ENCODE measurements around the gene GORASP1. TPM values are rescaled to one million over a fixed set of nuclear protein-coding genes. Genes with fewer than 3 reads are reported as not detected.
A peak's percentile ranks its signal among the peaks of the same experiment; 100 is the strongest.

The GORASP1 gene
- total RNA-seq, 2 experiments from 2014 or later = 31.6 to 33.7 TPM

DNA sequence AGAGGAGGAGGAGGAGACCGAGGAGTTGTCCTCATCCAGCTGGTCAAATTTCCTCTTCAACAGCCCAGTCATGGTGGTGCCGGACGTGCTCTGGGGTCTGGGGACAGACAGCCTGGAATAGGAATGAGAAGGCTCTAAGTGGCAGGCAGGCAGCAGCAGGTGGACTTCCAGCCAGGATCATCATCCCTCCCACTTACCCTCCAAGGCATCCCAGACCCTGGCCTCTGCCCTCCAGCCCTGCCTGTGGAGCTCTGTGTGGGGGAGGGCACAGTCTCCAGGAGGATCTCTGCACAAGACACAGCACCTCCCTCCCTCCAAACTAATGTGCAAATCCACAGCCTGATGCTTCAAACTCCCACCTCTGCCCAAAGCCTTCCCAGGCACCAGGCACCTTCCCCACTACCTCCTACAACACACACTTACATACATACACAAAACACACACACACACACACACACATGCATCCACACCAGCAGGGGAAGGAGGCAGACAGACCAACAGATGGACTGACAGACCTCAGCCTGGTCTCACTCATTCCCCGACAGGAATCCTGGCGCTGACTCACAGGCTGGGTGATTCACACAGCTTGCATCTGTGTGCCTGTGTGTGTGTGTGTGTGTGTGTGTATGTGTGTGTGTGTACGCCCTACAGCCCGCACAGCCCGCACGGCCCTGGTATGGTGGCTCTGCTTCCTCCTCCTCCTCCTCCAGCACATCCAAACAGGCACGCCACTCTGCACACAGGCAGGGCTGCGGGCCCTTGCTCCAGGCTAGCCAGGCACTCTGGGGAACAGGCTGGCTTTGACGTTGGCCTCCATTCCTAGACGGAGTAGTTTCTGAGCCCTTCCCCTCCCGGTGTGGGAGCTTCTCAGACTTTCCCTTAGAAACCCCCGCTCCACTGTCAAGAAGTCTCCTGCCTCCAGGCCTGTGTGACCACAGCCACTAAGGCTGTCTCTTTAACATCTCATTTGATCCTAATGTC is 39.5 kb upstream of the GORASP1 start:
- Mint-ChIP-seq H3K4me1 (peaks cover 74% of the 10 kb centered on the region), H3K36me3 (ENCODE audit: low read depth) (peaks cover 45% of the 10 kb centered on the region), H3K9me3 (no peaks in the 10 kb centered on the region), H3K4me3 (peak overlapping the region; percentile 79), H3K27me3 (no peaks in the 10 kb centered on the region), H3K27ac (peak overlapping the region; percentile 97)
- ChIA-PET CTCF (interaction anchor here (0.8 to 2.3 kb wide), 9 partner anchors 9 to 141 kb away, joined by 3 to 6 read pairs (median 5); no protein-coding TSS in a partner anchor), POLR2A (interaction anchor here (0.5 to 1.2 kb wide), 4 partner anchors 19 to 293 kb away, joined by 3 to 4 read pairs (median 3); no protein-coding TSS in a partner anchor)
- peak; percentile 75 for DNase-seq

DNA sequence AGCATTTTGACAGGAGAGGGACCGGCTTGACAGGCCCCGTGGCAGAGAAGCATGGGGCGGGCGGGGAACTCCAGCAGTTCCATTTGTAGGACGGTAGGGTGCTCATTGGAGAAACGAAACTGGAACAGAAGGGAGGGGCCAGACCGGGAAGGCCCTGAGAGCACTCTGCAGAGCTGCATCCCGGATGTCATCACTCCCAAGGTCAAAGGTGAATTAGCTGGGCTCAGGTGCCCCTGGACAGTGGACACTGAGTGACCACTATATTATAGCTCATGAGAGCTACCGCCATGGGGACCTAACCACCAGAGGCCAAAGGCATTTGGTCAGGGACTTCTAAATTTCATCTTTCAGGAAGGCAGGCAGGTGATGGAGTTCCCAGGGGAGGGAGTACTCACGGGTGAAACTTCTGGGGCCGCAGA is 38.7 kb upstream of the GORASP1 start:
- ChIA-PET CTCF (interaction anchor here (1.0 to 2.3 kb wide), 7 partner anchors 13 to 142 kb away, joined by 3 to 6 read pairs (median 4); no protein-coding TSS in a partner anchor), POLR2A (no interaction called here)
- peak overlapping the region; percentile 97 for H3K27ac Mint-ChIP-seq
- no peaks in the 10 kb centered on the region for H3K9me3 Mint-ChIP-seq
- peak overlapping the region; percentile 79 for H3K4me3 Mint-ChIP-seq
- H3K4me1 Mint-ChIP-seq = peaks cover 70% of the 10 kb centered on the region
- H3K27me3 Mint-ChIP-seq = no peaks in the 10 kb centered on the region
- H3K36me3 Mint-ChIP-seq (ENCODE audit: low read depth) = peaks cover 49% of the 10 kb centered on the region
- DNase-seq = no peak

GRCh38 chr3:39144748-39145380 is 37.4 kb upstream of the GORASP1 start:
- CTCF ChIA-PET = interaction anchor here (1.1 to 2.5 kb wide), 6 partner anchors 11 to 64 kb away, joined by 3 to 10 read pairs (median 4); no protein-coding TSS in a partner anchor
- POLR2A ChIA-PET = no interaction called here
- H3K27ac Mint-ChIP-seq = no peak overlapping the region
- no peak for DNase-seq
- peaks cover 62% of the 10 kb centered on the region for H3K4me1 Mint-ChIP-seq
- H3K36me3 Mint-ChIP-seq (ENCODE audit: low read depth) = peaks cover 49% of the 10 kb centered on the region
- no peaks in the 10 kb centered on the region for H3K27me3 Mint-ChIP-seq
- H3K9me3 Mint-ChIP-seq = no peaks in the 10 kb centered on the region
- no peak overlapping the region for H3K4me3 Mint-ChIP-seq

DNA sequence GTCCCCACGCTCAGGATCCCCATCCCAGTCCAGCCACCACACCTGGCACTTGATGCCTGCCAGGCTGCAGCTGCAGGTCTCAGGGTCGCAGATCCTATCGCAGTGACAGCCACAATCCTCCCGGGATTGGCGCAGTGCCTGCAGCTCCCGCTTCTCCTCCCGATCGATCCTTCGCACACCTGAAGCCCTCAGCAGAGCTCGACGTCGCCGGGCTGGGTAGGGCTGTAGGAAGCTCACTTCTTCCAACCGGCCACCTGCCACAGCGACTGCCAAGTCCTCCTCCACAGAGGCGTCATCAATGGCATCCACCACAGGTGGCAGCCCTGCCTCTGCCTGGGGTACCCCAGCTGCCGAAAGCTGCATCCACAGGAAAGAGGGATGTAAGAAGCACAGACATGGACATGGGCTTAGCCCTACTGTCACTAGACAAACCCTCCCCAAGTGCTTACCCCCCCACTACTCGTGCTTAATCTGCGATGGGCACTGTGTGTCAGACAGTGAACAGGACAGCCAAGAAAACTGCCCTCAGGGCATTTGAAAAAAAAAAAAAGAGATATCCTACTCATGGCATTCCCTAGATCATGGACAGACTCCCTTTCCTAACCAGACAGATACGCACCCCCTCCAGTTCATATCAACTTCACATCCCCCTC is 36.8 kb upstream of the GORASP1 start:
- Mint-ChIP-seq H3K36me3 (ENCODE audit: low read depth) (peaks cover 49% of the 10 kb centered on the region), H3K27me3 (no peaks in the 10 kb centered on the region), H3K27ac (no peak overlapping the region), H3K4me1 (peaks cover 56% of the 10 kb centered on the region), H3K4me3 (no peak overlapping the region), H3K9me3 (no peaks in the 10 kb centered on the region)
- ChIA-PET CTCF (interaction anchor here (1.1 to 2.5 kb wide), 7 partner anchors 10 to 144 kb away, joined by 3 to 10 read pairs (median 4); no protein-coding TSS in a partner anchor), POLR2A (no interaction called here)
- DNase-seq = no peak

GRCh38 chr3:39143051-39143885 is 35.8 kb upstream of the GORASP1 start:
- ChIA-PET POLR2A (no interaction called here), CTCF (interaction anchor here (1.3 to 2.5 kb wide), 5 partner anchors 9 to 145 kb away, joined by 3 to 10 read pairs (median 4); no protein-coding TSS in a partner anchor)
- H3K4me1 Mint-ChIP-seq = peaks cover 46% of the 10 kb centered on the region

DNA sequence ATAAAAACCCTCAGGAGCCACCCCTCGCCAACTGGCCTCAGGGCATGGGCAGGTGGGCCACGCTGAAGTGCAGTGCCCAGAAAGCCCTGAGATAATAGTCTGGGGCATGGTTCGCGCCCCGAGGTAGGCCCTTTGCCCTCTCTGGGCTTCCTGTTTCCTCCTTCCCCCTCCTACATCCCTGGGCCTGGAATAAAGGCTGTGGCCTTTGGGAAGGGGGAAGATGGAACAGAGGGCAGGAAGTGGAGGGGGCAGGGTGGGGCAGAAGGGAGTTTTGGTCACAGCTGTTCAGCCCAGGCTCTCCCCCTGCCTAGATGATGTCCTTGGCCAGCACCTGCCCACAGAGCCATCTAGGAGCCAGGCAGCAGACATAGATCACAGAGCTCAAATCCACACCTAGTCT is 34.6 kb upstream of the GORASP1 start:
- H3K4me1 Mint-ChIP-seq = peaks cover 34% of the 10 kb centered on the region
- H3K36me3 Mint-ChIP-seq (ENCODE audit: low read depth) = peaks cover 46% of the 10 kb centered on the region
- no peak overlapping the region for H3K27ac Mint-ChIP-seq
- H3K27me3 Mint-ChIP-seq = no peaks in the 10 kb centered on the region
- H3K9me3 Mint-ChIP-seq = no peaks in the 10 kb centered on the region
- no peak overlapping the region for H3K4me3 Mint-ChIP-seq
- CTCF ChIA-PET = interaction anchor here (1.2 to 1.3 kb wide), 2 partner anchors 8 to 9 kb away, joined by 3 to 4 read pairs; no protein-coding TSS in a partner anchor
- POLR2A ChIA-PET = no interaction called here
- no peak for DNase-seq

More at GRCh38 chr3:39143051-39143885, 35.8 kb upstream of the GORASP1 start:
- Mint-ChIP-seq H3K9me3 (no peaks in the 10 kb centered on the region), H3K4me3 (no peak overlapping the region), H3K36me3 (ENCODE audit: low read depth) (peaks cover 49% of the 10 kb centered on the region), H3K27ac (peak overlapping the region; percentile 31), H3K27me3 (no peaks in the 10 kb centered on the region)
- no peak for DNase-seq

DNA sequence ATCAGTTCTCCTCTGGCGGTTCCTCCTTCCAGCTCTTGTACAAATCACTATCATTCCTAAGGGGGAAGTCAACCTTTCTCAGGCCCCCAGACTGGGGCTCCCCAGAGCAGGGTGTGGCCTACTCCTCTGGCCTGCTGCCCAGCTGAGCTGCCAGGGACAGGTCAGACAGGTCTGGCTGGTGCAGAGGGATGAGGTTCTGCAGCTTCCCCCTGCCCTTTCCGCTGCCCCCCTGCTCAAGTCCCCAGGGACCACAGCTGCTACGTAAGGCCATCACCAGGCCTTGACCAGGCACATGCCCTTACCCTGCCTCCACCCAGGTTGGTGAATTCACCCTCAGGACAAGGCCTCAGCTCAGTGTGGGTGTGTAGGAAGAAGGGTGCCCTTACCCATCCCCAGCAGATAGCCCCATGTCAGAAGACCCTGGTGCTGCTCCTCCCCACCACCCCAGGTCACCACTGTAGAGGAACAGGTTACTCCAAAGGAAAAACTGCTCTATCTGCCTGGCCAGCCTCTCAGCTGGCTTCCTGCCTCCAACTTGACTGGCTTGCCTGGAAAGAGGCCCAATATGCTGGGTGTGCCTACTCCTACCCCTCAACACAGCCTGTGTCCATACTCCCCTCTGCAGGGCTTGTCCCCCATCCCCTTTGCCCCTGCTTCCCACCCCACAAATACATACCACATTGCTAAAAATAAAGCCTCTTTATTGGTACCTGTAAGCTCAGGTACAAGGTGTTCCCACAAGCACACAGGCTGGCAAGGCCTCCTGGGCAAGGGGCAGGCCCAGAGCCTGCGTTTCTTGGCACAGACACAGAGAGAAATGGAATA is 34.0 kb upstream of the GORASP1 start:
- Mint-ChIP-seq H3K4me3 (no peak overlapping the region), H3K9me3 (no peaks in the 10 kb centered on the region), H3K36me3 (ENCODE audit: low read depth) (peaks cover 39% of the 10 kb centered on the region), H3K27me3 (no peaks in the 10 kb centered on the region), H3K27ac (peak overlapping the region; percentile 5), H3K4me1 (peaks cover 27% of the 10 kb centered on the region)
- DNase-seq = no peak
- CTCF ChIA-PET = interaction anchor here (1.1 to 1.3 kb wide), 3 partner anchors 8 to 17 kb away, joined by 3 to 4 read pairs (median 3); no protein-coding TSS in a partner anchor
- POLR2A ChIA-PET = no interaction called here

- no peaks in the 10 kb centered on the region for H3K27me3 Mint-ChIP-seq
- H3K9me3 Mint-ChIP-seq = no peaks in the 10 kb centered on the region
- H3K4me3 Mint-ChIP-seq = no peak overlapping the region
- peak overlapping the region; percentile 65 for H3K27ac Mint-ChIP-seq
- ChIA-PET POLR2A (no interaction called here), CTCF (interaction anchor here (1.1 kb wide), 1 partner anchor 18 kb away, joined by 3 read pairs; no protein-coding TSS in a partner anchor)
- H3K36me3 Mint-ChIP-seq (ENCODE audit: low read depth) = peaks cover 32% of the 10 kb centered on the region
- H3K4me1 Mint-ChIP-seq = peaks cover 20% of the 10 kb centered on the region
- no peak for DNase-seq
These were observed 33.0 kb upstream of the GORASP1 start for GRCh38 chr3:39140341-39140971.

DNA sequence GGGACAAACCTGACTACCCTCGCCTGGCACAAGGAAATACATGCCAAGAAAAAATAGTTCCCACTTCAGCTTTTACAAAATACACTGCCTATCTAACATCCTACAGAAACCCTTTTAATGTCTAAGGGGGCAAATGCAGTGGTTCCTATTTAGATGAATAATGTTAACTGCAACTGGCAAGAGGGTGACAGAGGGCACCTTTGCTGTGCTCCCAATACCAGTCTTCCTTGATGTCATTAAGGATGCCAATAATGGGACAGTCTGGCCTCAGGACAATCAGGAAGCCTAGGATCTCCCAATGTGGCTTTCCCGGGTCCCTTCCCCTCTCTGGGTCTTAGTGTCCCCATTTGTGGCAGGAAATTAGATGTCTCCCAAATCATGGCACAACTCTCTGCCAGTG is 32.0 kb upstream of the GORASP1 start:
- CTCF ChIA-PET = interaction anchor here (1.0 kb wide), 1 partner anchor 10 kb away, joined by 3 read pairs; no protein-coding TSS in a partner anchor

DNA sequence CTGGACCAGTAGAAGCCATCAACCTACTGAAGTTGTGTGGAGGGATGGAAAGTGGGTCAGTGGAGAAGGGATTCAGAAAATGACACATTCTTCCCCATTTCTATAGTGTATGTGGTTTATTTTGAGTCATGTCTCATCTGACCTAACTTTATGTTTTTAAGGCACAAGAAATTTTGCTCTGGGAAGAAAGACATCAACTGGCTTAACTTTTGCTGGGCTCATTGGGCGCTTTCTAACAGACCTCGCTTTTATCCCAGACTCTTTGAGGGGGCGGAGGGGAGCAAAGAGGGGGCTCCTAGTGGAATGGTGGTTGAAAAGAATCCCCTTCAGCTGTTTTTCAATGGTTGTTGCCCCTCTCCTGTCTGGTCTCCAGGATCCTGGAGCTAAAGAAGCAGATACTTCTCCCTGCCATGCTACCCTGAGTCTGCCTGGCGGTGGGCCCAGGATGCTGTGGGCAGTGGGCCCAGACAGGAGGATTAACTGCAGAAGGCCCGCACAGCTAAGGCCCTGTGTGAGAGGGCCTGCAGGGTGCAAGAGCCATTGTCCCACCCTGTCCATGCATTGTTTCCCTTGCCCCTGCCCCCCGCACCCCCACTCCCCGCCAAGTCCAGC is 31.5 kb upstream of the GORASP1 start:
- Mint-ChIP-seq H3K27ac (no peak overlapping the region), H3K4me3 (no peak overlapping the region), H3K4me1 (peaks cover 16% of the 10 kb centered on the region), H3K27me3 (no peaks in the 10 kb centered on the region), H3K36me3 (ENCODE audit: low read depth) (peaks cover 21% of the 10 kb centered on the region), H3K9me3 (no peaks in the 10 kb centered on the region)
- CTCF ChIA-PET = interaction anchor here (0.6 to 1.0 kb wide), 2 partner anchors 9 to 95 kb away, joined by 3 read pairs; no protein-coding TSS in a partner anchor
- POLR2A ChIA-PET = no interaction called here
- no peak for DNase-seq

More for the DNA sequence above, 32.0 kb upstream of the GORASP1 start:
- no peak for DNase-seq
- Mint-ChIP-seq H3K36me3 (ENCODE audit: low read depth) (peaks cover 26% of the 10 kb centered on the region), H3K27ac (no peak overlapping the region), H3K9me3 (no peaks in the 10 kb centered on the region), H3K4me3 (no peak overlapping the region), H3K27me3 (no peaks in the 10 kb centered on the region), H3K4me1 (peaks cover 17% of the 10 kb centered on the region)
- POLR2A ChIA-PET = no interaction called here
